ENCODE results near the gene TRIM31. TPM values are rescaled to one million over a fixed set of nuclear protein-coding genes. Genes with fewer than 3 reads are reported as not detected.

Gene TRIM31
- not detected for polyA plus RNA-seq (ENCODE audit: insufficient read length)

- DNase-seq: no peak
These were observed at the start of gene TRIM31 for GRCh38 chr6:30113003-30113759. Gene TRIM31 (minus strand): TSS chr6:30113090. CDS start chr6:30112805, 285 bp downstream.

DNA sequence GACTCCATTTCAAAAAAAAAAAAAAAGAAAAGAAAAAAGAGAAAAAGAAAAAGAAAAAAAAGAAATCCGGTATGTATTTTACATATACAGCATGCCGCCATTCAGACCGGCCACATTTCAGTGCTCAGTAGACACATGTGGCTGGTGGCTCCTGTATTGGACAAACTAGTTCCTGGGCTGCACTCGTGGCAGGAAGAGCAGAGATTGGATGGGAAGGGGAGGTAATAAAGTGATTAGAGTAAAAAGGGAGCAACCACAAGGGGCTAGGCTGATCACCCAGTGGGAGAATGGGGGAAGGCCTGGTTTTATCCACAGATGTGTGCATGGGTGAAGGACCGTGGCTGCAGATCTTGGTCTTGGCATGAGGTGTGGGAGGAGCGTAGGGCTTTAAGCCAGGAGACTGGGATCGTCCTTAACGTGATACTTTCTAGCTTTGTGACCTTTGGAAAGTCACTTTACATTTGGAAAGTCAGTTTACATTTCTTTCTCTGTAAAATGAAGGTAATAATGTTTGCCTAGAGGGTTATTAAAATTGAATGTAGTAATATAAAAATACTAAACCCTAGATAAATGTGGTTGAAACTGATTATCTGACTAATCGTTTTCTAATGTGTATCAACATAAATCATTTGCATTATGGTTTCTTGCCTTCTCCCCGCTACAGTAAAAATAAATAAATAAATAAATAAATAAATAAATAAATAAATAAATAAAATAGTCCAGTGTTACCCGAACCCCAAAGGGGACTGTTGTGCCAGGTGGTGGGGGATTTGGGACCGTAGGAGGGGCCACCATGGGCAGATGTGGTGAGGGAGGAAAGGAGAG, 49.6 kb upstream of the TRIM31 start:
- no peak for DNase-seq

- DNase-seq: no peak
These were observed 48.1 kb upstream of the TRIM31 start, which contains the start of gene TRIM10 for GRCh38 chr6:30160785-30161531. Gene TRIM10 (minus strand): TSS chr6:30161211. CDS start chr6:30160858, 353 bp downstream.

DNA sequence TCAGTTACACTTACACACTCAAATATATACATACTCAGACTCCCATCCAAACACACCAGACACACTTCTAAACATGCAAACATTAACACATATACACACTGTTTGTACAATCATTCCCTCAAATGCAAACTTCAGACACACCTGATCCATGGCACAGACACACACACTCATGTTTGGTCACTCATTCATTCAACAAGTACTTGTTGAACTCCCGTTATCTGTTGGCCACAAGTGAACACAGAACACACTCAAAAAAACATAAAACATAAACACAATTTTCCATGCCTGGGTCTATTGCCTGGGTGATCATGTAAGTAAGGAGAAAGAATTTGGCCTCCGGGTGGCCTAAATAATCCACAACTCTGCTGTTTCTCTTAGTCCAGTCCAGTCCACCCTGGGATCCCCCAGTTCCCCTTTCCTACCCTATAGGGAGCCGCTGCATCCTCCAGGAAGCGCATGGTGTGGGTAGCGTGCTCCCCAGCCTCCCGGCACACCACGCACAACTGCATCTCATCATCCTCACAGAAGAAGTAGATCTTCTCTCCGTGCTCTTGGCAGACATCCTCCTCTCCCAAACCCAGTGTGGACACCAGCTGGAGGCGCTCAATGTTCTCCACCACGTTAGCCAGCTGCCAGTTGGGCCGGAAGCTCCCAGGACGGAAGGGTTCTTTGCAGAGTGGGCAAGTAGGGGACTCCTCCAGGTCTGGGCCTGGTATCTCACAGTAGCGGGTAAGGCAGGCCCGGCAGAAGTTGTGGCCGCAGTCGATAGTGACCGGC, 47.3 kb upstream of the TRIM31 start:
- DNase-seq: no peak

- DNase-seq: no peak
These were observed 45.7 kb upstream of the TRIM31 start for GRCh38 chr6:30158475-30159040.

- no peak for DNase-seq
These were observed 45.1 kb upstream of the TRIM31 start for GRCh38 chr6:30157999-30158398.

- no peak for DNase-seq
These were observed 44.7 kb upstream of the TRIM31 start for GRCh38 chr6:30157581-30157980.

DNA sequence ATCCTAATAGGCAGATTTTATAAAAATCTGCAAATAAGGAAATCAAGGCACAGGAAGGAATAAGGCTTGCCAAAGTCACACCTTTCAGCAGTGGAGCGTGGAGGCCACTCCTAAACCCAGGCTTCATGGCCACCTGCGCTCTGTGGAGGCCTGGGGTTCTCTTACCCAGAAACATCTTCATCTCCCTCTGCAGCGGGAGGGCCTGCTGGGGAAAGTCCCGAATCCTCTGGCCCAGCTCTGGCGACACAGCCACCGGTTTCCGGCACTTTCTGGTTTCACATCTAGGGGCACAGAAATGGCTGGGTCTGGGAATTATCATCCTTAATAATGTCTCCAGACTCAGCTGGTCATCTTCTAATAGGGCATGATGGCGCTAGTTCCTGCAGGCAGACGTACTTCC, 43.9 kb upstream of the TRIM31 start:
- DNase-seq: no peak

DNA sequence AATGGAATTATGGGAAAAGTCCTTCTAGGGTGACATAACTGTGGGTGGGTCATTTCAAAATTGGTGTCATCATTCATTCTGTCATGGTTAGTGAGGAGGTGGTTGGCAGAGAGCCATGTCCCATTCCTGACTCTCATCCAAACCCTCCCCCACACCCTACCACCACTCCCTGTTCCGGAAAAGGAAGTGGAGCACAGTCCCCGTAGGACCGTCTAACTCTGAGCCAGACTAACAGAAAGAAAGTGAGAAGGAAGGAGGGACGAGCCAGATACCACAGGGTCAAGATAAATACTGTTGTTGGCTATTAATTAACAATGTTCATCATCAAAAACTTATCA, 43.3 kb upstream of the TRIM31 start:
- DNase-seq: no peak

DNA sequence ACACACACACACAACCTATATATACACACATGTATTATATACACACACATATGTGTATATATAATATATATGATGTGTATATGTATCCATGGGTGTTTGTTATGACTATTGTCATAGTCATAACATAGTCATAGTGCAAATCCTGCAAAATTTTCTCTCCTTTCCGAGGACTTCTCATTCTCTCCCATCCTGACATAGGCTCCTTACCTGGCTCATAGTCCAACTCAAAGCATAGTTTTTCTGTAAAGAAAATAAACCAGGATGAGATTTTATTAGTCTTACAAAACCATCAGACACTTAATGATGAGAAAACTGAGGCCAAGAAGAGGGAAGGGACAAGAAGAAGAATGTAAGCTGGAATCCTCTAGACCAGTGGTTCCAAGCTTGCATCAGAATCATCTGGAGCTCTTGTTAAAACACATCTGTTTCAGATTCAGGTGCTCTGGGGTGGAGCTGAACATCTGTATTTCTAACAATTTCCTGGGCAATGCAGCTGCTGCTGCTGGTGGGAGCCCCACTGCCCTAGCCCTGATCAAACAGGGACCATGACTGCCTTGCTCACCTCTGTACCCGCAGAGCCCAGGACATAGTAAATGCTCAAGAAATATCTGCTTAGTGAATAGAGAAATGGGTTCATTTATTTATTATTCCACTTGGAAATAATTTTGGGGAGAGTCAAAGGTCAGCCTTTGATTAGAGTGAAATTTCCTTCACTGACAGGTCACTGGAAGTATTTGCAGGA, 42.8 kb upstream of the TRIM31 start:
- no peak for DNase-seq

DNA sequence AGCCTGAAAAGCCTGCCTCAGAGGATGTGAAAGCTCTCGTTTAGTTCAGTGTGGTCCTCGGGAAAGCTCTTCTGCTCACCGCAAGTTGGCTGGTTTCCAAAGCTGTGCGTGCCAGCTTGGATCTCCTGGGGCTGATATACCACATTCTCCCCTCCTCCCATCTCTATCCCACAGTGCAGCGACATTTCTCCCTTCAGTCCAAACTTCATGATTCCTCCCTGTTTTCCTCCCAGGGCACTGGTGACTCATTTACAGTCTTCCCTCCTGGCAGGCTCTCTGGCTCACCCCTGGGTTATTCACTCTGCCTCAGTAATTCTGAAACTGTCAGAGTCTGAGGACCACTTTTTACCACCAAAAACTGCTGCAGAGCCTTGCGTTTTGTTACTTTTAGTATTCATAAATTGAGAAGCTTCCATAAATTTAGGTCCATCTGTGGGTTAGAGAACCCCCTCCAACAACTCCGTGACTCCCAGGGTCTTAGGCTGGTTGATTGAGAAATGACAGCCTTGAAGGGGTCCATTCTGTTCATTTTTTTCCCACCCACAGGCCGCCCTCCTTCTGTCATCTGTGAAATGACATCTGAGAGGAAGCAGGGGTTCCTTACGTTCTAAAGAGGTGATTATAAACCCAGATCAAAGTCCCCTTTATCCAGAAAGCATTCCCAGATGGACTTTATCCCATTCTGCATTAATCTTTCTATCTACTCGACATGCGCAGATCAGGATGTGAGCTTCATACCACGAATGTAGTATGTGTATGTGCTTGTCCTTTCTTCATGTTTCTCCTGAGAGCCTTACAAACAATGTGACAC, 42.0 kb upstream of the TRIM31 start:
- DNase-seq: no peak

DNA sequence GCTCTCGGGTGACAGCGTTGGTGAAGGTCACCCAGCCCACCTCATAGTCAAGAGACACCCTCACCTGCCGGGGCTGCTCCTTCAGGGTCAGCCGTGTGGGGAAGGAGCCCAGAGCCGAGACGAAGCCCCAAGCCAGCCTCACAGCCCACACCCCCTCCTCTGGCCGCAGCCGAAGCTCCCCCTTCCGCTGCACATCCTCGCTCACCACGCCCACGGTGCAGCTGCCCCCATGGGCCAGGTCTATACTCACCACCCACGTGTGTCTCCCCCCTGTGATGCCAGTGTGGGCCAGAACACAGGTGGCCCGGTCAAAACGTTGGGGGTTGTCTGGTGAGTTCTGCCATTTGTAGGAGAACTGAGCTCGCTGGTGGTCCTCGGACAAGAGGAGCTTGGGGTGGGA, 41.2 kb upstream of the TRIM31 start:
- DNase-seq: no peak

DNA sequence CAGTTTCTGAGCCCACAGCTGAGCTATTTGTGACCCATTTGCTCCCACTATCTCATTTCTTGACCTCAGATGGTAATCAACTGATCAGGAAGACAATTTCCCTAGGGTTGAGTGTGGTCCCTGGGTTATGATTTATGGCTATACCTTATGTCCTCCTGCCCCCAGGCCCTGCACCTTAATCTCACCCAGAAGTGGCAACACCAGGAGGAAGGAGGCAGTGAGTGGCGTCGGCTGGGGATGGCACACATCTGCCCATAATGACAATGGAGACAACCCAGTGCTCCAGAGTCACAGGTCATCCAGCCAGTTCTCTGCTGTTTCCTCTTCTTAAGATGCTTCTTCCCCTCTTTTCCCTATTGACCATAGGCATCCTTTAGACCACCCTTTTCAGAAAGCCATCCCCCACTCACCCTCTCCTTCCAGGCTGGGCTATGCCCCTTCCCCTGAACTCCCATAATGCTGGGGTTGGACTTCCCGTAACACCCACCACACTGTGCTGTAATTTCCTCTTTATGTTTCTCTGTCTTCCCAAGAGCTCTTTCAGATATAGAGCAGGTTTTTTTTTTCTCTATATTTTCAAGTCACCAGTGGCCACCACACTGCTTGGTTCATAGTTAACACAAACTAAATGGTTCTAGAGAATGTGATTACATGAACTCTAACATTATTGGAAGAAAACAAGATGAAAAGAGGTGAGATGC, 40.2 kb upstream of the TRIM31 start:
- DNase-seq: no peak

DNA sequence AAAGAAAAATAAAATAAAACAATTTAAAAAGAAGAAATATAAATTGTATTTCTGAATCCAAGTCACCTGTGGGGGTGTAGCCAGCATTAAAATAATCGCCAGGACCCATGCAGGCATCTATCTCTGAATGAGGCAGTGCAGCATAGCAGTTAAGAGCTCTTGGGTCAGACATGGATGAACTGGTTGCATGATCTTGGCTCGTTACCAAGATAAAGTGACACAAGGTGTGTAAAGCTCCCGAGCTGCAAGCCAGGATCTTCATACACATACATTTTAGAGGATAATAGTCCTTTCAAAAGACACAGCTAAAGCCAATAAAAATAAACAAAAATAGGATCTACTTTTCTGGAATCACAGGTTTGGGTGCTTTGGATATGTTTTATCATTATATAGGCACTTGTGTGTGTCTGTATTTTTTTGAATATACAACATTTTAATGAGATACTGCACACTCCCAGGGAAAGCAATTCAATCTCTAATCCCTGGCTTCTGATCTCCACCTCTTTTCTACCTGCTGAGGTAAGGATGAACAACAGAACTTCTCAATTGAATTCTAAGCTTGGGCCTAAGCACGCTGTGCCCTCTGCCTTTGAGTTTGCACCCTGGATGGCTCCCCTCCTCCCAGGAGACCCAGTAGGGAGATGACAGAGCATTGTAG, 39.3 kb upstream of the TRIM31 start:
- DNase-seq: no peak

DNA sequence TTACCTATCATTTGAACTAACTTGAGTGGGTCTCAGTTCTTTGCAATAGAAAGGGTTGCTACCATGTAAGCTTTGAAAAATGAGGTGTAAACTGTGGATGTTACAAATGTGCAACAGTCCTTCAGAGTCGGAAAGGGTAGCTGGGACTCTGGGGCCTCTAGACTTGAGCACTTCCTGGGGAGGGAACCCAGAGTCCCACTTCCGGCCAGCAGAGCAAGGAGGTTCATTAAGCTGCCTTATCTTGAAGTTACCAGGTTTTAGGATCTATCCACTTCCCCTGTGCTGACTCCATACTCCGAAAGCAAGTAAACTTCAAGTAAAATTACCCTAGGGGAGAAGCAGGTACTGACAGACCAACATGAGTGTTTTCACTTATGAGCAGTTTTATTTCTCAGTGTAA, 38.7 kb upstream of the TRIM31 start:
- no peak for DNase-seq

GRCh38 chr6:30150671-30151395, 37.9 kb upstream of the TRIM31 start:
- no peak for DNase-seq

DNA sequence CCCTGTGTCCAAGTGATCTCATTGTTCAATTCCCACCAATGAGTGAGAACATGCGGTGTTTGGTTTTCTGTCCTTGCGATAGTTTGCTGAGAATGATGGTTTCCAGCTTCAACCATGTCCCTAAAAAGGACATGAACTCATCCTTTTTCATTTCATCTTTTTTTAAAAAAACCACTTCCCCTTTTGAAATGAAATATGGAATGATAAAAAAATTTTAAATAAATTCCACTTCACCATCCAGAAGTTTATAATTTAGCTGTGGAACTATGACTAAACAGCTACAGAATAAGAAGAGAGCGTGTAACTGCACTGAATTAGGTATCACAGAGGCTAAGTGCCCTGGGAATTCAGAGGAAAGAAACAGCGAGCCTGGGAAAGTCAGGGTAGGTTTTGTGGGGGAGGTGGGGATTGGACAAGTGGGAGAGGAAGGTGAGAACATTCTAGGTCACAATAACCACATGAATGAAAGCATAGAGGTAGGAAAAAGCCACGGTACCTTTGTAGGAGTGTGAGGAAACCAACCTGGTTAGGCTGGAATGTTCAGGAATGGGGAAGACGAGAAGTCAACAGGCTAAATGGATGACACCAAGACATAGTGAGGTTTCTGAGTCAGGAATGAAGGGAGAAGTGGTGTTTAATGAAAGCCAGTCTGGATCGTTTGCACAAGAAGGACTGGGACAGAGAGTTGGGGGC, 37.1 kb upstream of the TRIM31 start:
- DNase-seq: no peak

GRCh38 chr6:30149234-30149633, 36.3 kb upstream of the TRIM31 start:
- no peak for DNase-seq

All from hindlimb muscle (tissue), 1 donor.